ENCODE data around the gene MTOR. TPM values are rescaled to one million over a fixed set of nuclear protein-coding genes. Genes with fewer than 3 reads are reported as not detected.
"Not testable (repeated sequence)": the region's sequence is repeated elsewhere in the genome, so short reads cannot be mapped to it uniquely, and the experiment has no call there.

MTOR gene
- total and polyA plus RNA-seq, 4 donors = 15.1 to 36.6 (median 26.9) TPM

- no peaks in the 10 kb centered on the region for H3K9me3 ChIP-seq (ENCODE audit: control insufficient read depth in 4 of 4, insufficient read depth in 3 of 4, low read length in 3 of 4)
- peak within 1 kb of the TSS; percentile 50 to 77 for H3K9ac ChIP-seq (ENCODE audit: insufficient read depth in 1 of 2, low read length in 2 of 2)
- WGBS, 2 donors = 0 to 3% methylated on average over 39 to 58 of the region's 64 CpGs
- ATAC-seq (ENCODE audit: insufficient read depth, low FRiP score) (peak; percentile 96), DNase-seq (peak; percentile 87 to 94 (median 93))
- TF ChIP-seq, protein P1, sequence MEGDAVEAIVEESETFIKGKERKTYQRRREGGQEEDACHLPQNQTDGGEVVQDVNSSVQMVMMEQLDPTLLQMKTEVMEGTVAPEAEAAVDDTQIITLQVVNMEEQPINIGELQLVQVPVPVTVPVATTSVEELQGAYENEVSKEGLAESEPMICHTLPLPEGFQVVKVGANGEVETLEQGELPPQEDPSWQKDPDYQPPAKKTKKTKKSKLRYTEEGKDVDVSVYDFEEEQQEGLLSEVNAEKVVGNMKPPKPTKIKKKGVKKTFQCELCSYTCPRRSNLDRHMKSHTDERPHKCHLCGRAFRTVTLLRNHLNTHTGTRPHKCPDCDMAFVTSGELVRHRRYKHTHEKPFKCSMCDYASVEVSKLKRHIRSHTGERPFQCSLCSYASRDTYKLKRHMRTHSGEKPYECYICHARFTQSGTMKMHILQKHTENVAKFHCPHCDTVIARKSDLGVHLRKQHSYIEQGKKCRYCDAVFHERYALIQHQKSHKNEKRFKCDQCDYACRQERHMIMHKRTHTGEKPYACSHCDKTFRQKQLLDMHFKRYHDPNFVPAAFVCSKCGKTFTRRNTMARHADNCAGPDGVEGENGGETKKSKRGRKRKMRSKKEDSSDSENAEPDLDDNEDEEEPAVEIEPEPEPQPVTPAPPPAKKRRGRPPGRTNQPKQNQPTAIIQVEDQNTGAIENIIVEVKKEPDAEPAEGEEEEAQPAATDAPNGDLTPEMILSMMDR (IDR thresholded peaks at IDR 0.05; ENCODE audit: control extremely low read depth, extremely low read depth) = peak; percentile 5
- H3K36me3 ChIP-seq (ENCODE audit: control insufficient read depth in 4 of 4, insufficient read depth in 4 of 4, low read length in 4 of 4) = peaks cover 0 to 5% (median 2%) of the 10 kb centered on the region in 4 donors
- peaks cover 0 to 13% (median 7%) of the 10 kb centered on the region in 5 donors for H3K4me1 ChIP-seq (ENCODE audit: control insufficient read depth in 5 of 5, insufficient read depth in 5 of 5, low read length in 5 of 5)
- H3K27ac ChIP-seq (ENCODE audit: low read depth in 1 of 2, low read length in 1 of 2) = peak within 1 kb of the TSS; percentile 96
- H3K4me3 ChIP-seq = peak within 1 kb of the TSS; percentile 88
- no peaks in the 10 kb centered on the region for H3K27me3 ChIP-seq (ENCODE audit: control insufficient read depth in 3 of 3, insufficient read depth in 3 of 3, low read length in 2 of 3)
These were observed 10.7 kb upstream of the MTOR start, which contains the start of gene UBIAD1 for GRCh38 chr1:11272832-11273594. TSS of gene UBIAD1 (plus strand) at chr1:11273198. CDS start at chr1:11273532, 334 bp downstream.

GRCh38 chr1:11272544-11272831 is 10.1 kb upstream of the MTOR start:
- H3K9me3 ChIP-seq (ENCODE audit: control insufficient read depth in 4 of 4, insufficient read depth in 3 of 4, low read length in 3 of 4) = no peaks in the 10 kb centered on the region
- WGBS, 2 donors = 13 to 15% methylated on average over 9 of the region's 9 CpGs
- DNase-seq = no peak
- TF ChIP-seq, protein P1 (IDR thresholded peaks at IDR 0.05; ENCODE audit: control extremely low read depth, extremely low read depth) = no peak
- peak overlapping the region; percentile 19 for H3K4me3 ChIP-seq
- no peak overlapping the region for H3K9ac ChIP-seq (ENCODE audit: insufficient read depth in 1 of 2, low read length in 2 of 2)
- no peaks in the 10 kb centered on the region for H3K27me3 ChIP-seq (ENCODE audit: control insufficient read depth in 3 of 3, insufficient read depth in 3 of 3, low read length in 2 of 3)
- H3K36me3 ChIP-seq (ENCODE audit: control insufficient read depth in 4 of 4, insufficient read depth in 4 of 4, low read length in 4 of 4) = peaks cover 0 to 2% (median 0%) of the 10 kb centered on the region in 4 donors
- H3K4me1 ChIP-seq (ENCODE audit: control insufficient read depth in 5 of 5, insufficient read depth in 5 of 5, low read length in 5 of 5) = peaks cover 0 to 13% (median 7%) of the 10 kb centered on the region in 5 donors
- no peak for ATAC-seq (ENCODE audit: insufficient read depth, low FRiP score)
- peak overlapping the region in 1 of 2 donors; percentile 51 for H3K27ac ChIP-seq (ENCODE audit: low read depth in 1 of 2, low read length in 1 of 2)

- not testable (repeated sequence) for H3K27me3 ChIP-seq (ENCODE audit: control insufficient read depth in 3 of 3, insufficient read depth in 3 of 3, low read length in 2 of 3); DNase-seq; H3K4me1 ChIP-seq (ENCODE audit: control insufficient read depth in 5 of 5, insufficient read depth in 5 of 5, low read length in 5 of 5); H3K9me3 ChIP-seq (ENCODE audit: control insufficient read depth in 4 of 4, insufficient read depth in 3 of 4, low read length in 3 of 4); H3K27ac ChIP-seq (ENCODE audit: low read depth in 1 of 2, low read length in 1 of 2); H3K9ac ChIP-seq (ENCODE audit: insufficient read depth in 1 of 2, low read length in 2 of 2); H3K36me3 ChIP-seq (ENCODE audit: control insufficient read depth in 4 of 4, insufficient read depth in 4 of 4, low read length in 4 of 4); ATAC-seq (ENCODE audit: insufficient read depth, low FRiP score); H3K4me3 ChIP-seq
- 81 to 88% methylated on average over 19 of the region's 19 CpGs for WGBS, 2 donors
These were observed 5.3 kb upstream of the MTOR start for GRCh38 chr1:11267350-11268337.

Measured in lung (tissue), 12 donors.